ENCODE results near the gene ALAS1.

ALAS1 gene

DNA sequence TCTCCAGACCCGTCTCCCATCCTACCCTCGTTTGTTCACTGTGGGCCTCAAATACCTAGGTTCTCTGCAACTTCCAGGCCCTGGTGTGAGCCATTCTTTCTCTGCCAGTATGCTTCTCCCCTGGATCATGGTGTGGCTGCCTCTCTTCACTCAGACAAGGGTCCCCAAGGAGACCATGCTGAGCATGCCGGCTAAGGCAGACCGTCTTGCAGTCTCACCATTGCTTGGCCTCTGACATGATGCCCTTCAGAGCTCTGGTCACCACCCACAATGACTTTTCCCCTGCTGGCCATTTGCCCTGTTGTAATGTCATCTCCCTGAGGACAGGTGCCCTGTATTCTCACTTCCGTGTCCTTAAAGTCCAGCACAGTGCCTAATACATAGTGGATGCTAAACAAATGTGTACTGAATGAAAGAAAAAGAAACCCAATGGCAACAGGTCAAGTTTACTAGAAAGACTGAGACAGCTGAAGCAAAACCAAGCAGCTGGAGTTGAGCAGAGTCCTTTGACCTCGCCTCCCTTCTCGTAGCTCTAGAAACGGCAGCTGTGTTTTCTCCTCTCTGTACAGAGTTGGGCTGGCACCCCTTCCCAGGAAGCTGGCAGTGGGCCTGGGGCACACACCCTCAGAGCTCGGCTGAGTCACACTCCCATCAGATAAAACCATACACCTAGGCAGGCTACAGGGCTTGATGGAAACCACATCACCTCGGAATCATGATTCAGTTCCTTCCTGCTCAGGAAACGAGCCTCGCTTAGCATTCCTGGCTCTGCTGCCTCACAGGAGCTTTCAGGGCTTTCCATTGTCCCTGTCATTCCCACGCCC lies 18.8 kb downstream of the ALAS1 start:
- H3K4me3 ChIP-seq (replicated peaks; ENCODE audit: low read depth, low read length): peak overlapping the region; percentile 19
- TF ChIP-seq CTCF (IDR thresholded peaks at IDR 0.05; ENCODE audit: low read length, missing control alignments): no peak
- DNase-seq (ENCODE audit: low read depth): peak; percentile 93

GRCh38 chr3:52217409-52217805 lies 19.4 kb downstream of the ALAS1 start:
- TF ChIP-seq CTCF (IDR thresholded peaks at IDR 0.05; ENCODE audit: low read length, missing control alignments): no peak
- no peak for DNase-seq (ENCODE audit: low read depth)
- no peak overlapping the region for H3K4me3 ChIP-seq (replicated peaks; ENCODE audit: low read depth, low read length)

GRCh38 chr3:52218026-52218425 lies 20.1 kb downstream of the ALAS1 start:
- DNase-seq (ENCODE audit: low read depth): no peak
- TF ChIP-seq CTCF (IDR thresholded peaks at IDR 0.05; ENCODE audit: low read length, missing control alignments): no peak
- no peak overlapping the region for H3K4me3 ChIP-seq (replicated peaks; ENCODE audit: low read depth, low read length)

DNA sequence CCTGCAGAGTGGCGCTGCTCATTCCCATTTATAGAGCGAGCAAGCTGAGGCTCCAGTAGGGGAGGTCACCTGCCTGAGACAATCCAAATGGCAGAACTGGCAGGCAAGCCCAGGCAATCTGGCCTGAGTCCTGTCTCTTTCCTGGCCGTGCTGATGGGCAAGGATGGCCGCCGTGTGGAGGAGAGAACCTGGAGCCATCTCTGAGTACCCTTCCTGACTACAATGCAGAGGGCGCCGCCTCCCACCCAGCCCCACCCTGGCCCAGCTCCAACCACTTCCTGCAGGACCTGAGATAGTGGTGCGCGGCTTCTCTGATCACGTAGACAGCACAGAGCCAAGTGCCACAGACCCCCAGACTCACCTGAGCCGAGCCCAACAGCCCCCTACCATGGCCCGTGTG lies 20.5 kb downstream of the ALAS1 start:
- TF ChIP-seq CTCF (IDR thresholded peaks at IDR 0.05; ENCODE audit: low read length, missing control alignments): no peak
- H3K4me3 ChIP-seq (replicated peaks; ENCODE audit: low read depth, low read length): no peak overlapping the region
- DNase-seq (ENCODE audit: low read depth): no peak

- DNase-seq (ENCODE audit: low read depth): peak; percentile 54
- TF ChIP-seq CTCF (IDR thresholded peaks at IDR 0.05; ENCODE audit: low read length, missing control alignments): peak; percentile 5
Measured at GRCh38 chr3:52218937-52219650, 21.1 kb downstream of the ALAS1 start.

GRCh38 chr3:52220380-52221026 lies 22.5 kb downstream of the ALAS1 start:
- peak; percentile 83 for DNase-seq (ENCODE audit: low read depth)

More at GRCh38 chr3:52218937-52219650, 21.1 kb downstream of the ALAS1 start:
- H3K4me3 ChIP-seq (replicated peaks; ENCODE audit: low read depth, low read length): no peak overlapping the region

More at GRCh38 chr3:52220380-52221026, 22.5 kb downstream of the ALAS1 start:
- peak; percentile 98 for TF ChIP-seq CTCF (IDR thresholded peaks at IDR 0.05; ENCODE audit: low read length, missing control alignments)
- H3K4me3 ChIP-seq (replicated peaks; ENCODE audit: low read depth, low read length): no peak overlapping the region
